ENCODE measurements around the gene ACTN3.
"Not testable (repeated sequence)": the region's sequence is repeated elsewhere in the genome, so short reads cannot be mapped to it uniquely, and the experiment has no call there.

ACTN3 gene

DNA sequence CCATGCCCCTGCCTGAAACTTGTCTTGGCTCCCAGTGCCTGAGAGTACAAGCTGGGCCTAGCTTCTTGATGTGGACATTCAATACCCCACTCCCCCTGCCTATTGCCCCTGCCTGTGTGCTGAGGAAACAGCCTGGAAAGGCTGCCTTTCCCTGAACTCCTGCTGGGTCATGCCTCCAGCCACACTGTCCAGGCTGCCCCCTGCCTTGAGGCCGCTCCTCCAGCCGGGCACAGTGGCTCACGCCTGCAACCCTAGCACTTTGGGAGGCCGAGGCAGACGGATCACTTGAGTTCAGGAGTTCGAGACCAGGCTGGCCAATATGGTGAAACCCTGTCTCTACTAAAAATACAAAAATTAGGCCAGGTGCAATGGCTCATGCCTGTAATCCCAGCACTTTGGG is 56.4 kb downstream of the ACTN3 start:
- no peak for DNase-seq

DNA sequence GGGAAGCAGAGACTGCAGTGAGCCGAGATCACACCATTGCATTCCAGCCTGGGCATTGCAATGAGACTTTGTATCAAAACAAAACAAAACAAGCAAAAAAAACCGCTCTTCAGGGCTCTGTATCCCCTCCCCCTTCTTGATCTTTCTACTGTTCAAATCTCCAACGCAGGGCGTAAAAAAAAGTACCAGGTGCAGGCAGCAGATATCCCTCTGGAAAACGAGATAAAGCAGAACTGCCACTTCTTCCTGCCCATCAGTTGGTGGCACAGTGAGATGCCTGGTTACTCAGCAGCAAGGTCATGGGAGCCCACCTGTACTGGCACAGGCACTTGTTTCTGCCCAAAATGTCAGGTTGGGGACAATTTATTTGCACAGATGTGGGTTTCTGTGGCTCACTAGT is 57.5 kb downstream of the ACTN3 start:
- DNase-seq: no peak

DNA sequence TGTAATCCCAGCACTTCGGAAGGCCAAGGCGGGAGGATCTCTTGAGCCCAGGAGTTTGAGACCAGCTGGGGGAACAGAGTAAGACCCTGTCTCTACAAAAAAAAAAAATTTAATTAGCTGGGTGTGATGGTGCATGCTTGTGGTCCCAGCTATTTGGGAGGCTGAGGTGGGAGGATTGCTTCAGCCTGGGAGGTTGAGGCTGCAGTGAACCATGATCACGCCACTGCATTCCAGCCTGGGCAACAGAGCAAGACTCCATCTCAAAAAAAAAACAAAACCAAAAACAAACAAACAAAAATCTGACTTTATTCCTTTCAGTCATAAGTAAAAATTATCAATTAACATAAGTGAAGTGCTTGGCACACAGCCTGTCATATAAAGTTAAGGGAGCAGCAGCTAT is 59.9 kb downstream of the ACTN3 start:
- DNase-seq: not testable (repeated sequence)

DNA sequence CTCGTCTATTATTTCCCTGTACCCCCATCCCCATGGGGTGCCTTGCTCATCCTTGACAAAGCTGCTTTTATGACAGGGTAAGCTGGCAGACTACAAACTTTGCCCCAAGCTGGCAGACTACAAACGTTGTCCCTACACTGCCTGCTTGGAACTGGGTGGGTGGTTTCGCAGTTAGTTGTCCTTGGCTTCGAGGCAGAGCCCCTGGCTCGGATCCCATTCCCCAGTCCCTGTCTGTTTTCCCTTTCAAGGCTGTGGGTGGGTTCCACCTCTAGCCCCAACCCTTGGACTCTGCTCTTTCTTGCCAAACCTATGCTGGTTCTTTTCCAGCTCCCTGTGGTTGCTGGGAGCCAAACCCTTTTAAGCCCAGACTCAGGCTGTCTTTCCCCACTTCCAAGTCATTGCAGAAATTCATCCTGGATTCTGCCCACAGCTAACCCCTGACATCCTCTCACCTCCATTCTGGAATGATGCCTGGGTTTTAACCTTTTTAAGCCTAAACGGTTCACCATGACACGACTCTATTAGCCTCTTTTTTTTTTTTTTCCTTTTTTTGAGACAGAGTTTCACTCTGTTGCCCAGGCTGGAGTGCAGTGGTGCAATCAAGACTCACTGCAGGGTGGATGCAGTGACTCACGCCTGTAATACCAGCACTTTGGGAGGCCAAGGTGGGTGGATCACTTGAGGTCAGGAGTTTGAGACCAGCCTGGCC is 60.6 kb downstream of the ACTN3 start:
- no peak for DNase-seq

GRCh38 chr11:66609721-66610617 is 63.3 kb downstream of the ACTN3 start:
- no peak for DNase-seq

DNA sequence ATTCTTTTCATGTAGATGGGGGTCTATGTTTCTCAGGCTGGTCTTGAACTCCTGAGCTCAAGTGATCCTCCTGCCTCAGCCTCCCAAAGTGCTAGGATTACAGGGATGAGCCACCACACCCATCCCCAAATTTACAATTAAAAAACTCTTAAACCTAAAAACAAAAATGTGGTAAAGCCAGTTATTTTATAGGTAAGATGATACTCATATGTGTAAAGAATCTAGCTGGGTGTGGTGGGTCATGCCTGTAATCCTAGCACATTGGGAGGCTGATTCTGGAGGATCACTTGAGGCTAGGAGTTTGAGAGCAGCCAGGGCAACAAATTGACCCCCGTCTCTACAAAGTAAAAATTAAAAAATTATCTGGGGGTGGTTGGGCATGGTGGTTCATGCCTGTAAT is 65.8 kb downstream of the ACTN3 start:
- DNase-seq: no peak
